ENCODE data around the gene PPP1R1B. TPM values are rescaled to one million over a fixed set of nuclear protein-coding genes. Genes with fewer than 3 reads are reported as not detected.
A peak's percentile ranks its signal among the peaks of the same experiment; 100 is the strongest.

The PPP1R1B gene
- polyA plus RNA-seq, 1 donor (not counting 4 experiments of a cell fraction or from before 2014, with no cell fraction given) = 0.18 TPM

- dilution Hi-C loops (cut with MboI; ENCODE audit: extremely low pct_ligation_motif_present, low sequenced_read_pairs) = no loop called here
- no peak for TF ChIP-seq CTCF (optimal IDR thresholded peaks at IDR 0.05 in 1 of 3, IDR thresholded peaks at IDR 0.05 in 1 of 3, conservative IDR thresholded peaks at IDR 0.05 in 1 of 3; ENCODE audit: extremely low read depth in 1 of 3, insufficient read depth in 2 of 3, low read length in 3 of 3)
- TF ChIP-seq EZH2 (IDR thresholded peaks at IDR 0.05; ENCODE audit: low read length) = peak; percentile 58
- DNase-seq (ENCODE audit: low read depth, low spot score) (no peak), FAIRE-seq (no peak)
- no peak overlapping the region for H2AFZ ChIP-seq (ENCODE audit: control insufficient read depth, low read length)
- H3K79me2 ChIP-seq (ENCODE audit: control insufficient read depth, insufficient read depth, low read length) = no peaks in the 10 kb centered on the region
- H3K9me1 ChIP-seq (ENCODE audit: control insufficient read depth, extremely low read depth, insufficient read depth, low read length) = no peaks in the 10 kb centered on the region
- no peaks in the 10 kb centered on the region for H3K36me3 ChIP-seq (ENCODE audit: control insufficient read depth in 2 of 2, extremely low read depth in 1 of 2, insufficient read depth in 2 of 2, low read length in 2 of 2)
- peaks cover 39% of the 10 kb centered on the region for H3K27me3 ChIP-seq (ENCODE audit: control insufficient read depth, extremely low read depth, insufficient read depth, low read length)
- no peak overlapping the region for H3K27ac ChIP-seq (ENCODE audit: control insufficient read depth, insufficient read depth, low read length)
- H4K20me1 ChIP-seq (ENCODE audit: control insufficient read depth, extremely low read depth, insufficient read depth, low read length) = peaks cover 2% of the 10 kb centered on the region
- H3K9ac ChIP-seq (ENCODE audit: control insufficient read depth, extremely low read depth, insufficient read depth, low read length) = no peak overlapping the region
- H3K4me3 ChIP-seq (ENCODE audit: control insufficient read depth in 2 of 3, extremely low read depth in 1 of 3, insufficient read depth in 2 of 3, low read depth in 1 of 3, low read length in 3 of 3) = no peak overlapping the region
- H3K4me1 ChIP-seq (ENCODE audit: control insufficient read depth, extremely low read depth, insufficient read depth, low read length) = peaks cover 39% of the 10 kb centered on the region
- no peaks in the 10 kb centered on the region for H3K9me3 ChIP-seq (ENCODE audit: control insufficient read depth, low read depth, low read length)
- no peak overlapping the region for H3K4me2 ChIP-seq (ENCODE audit: control insufficient read depth, extremely low read depth, insufficient read depth, low read depth, low read length)
Observed at GRCh38 chr17:39627712-39628516, 1.2 kb downstream of the PPP1R1B start.

- FAIRE-seq = no peak
- H3K27ac ChIP-seq (ENCODE audit: control insufficient read depth, insufficient read depth, low read length) = no peak overlapping the region
Observed at GRCh38 chr17:39628655-39629493, 2.1 kb downstream of the PPP1R1B start.

More at GRCh38 chr17:39628655-39629493, 2.1 kb downstream of the PPP1R1B start:
- no peak for DNase-seq (ENCODE audit: low read depth, low spot score)
- Histone ChIP-seq H3K79me2 (ENCODE audit: control insufficient read depth, insufficient read depth, low read length) (no peaks in the 10 kb centered on the region), H3K4me2 (ENCODE audit: control insufficient read depth, extremely low read depth, insufficient read depth, low read depth, low read length) (no peak overlapping the region), H3K4me3 (ENCODE audit: control insufficient read depth in 2 of 3, extremely low read depth in 1 of 3, insufficient read depth in 2 of 3, low read depth in 1 of 3, low read length in 3 of 3) (no peak overlapping the region), H3K9ac (ENCODE audit: control insufficient read depth, extremely low read depth, insufficient read depth, low read length) (no peak overlapping the region), H3K36me3 (ENCODE audit: control insufficient read depth in 2 of 2, extremely low read depth in 1 of 2, insufficient read depth in 2 of 2, low read length in 2 of 2) (no peaks in the 10 kb centered on the region), H3K9me1 (ENCODE audit: control insufficient read depth, extremely low read depth, insufficient read depth, low read length) (no peaks in the 10 kb centered on the region), H2AFZ (ENCODE audit: control insufficient read depth, low read length) (no peak overlapping the region), H3K9me3 (ENCODE audit: control insufficient read depth, low read depth, low read length) (no peaks in the 10 kb centered on the region), H3K27me3 (ENCODE audit: control insufficient read depth, extremely low read depth, insufficient read depth, low read length) (peaks cover 39% of the 10 kb centered on the region), H3K4me1 (ENCODE audit: control insufficient read depth, extremely low read depth, insufficient read depth, low read length) (peaks cover 31% of the 10 kb centered on the region), H4K20me1 (ENCODE audit: control insufficient read depth, extremely low read depth, insufficient read depth, low read length) (no peaks in the 10 kb centered on the region)
- no peak for TF ChIP-seq EZH2 (IDR thresholded peaks at IDR 0.05; ENCODE audit: low read length)
- dilution Hi-C loops (cut with MboI; ENCODE audit: extremely low pct_ligation_motif_present, low sequenced_read_pairs) = no loop called here
